ENCODE results near the gene ANLN.

The ANLN gene

DNA sequence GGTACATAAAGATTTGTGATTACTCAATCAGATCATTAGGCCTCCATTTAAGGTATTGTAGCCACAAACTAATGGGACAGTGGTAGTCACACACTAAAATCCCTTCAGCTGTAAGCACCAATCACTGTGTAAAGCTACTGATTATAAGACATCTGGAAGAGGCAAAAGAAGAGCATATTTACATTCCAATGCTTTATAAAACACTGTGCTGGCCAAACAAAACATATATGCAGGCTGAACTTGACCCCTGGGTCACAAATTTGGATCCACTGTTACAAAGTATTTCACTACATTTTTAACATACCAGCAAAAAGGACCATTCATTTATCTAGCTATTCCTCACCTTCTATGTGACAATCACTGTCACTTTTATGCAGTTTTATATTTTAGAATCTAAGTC lies 41.4 kb upstream of the ANLN start:
- TF ChIP-seq POLR2AphosphoS5 (IDR thresholded peaks at IDR 0.05; ENCODE audit: low read depth, low read length), result no peak
- TF ChIP-seq SIN3A (IDR thresholded peaks at IDR 0.05; ENCODE audit: borderline replicate concordance, insufficient read depth, low read length), result no peak
- TF ChIP-seq FOXP2 (optimal IDR thresholded peaks at IDR 0.05; ENCODE audit: borderline replicate concordance, extremely low read depth, extremely low read length, insufficient read depth), result no peak
- no peak for TF ChIP-seq REST (IDR thresholded peaks at IDR 0.05; ENCODE audit: insufficient read depth in 1 of 2, low read depth in 2 of 2, low read length in 2 of 2)
- no peak for TF ChIP-seq TAF1 (IDR thresholded peaks at IDR 0.05; ENCODE audit: borderline replicate concordance, insufficient read depth, low read length)

DNA sequence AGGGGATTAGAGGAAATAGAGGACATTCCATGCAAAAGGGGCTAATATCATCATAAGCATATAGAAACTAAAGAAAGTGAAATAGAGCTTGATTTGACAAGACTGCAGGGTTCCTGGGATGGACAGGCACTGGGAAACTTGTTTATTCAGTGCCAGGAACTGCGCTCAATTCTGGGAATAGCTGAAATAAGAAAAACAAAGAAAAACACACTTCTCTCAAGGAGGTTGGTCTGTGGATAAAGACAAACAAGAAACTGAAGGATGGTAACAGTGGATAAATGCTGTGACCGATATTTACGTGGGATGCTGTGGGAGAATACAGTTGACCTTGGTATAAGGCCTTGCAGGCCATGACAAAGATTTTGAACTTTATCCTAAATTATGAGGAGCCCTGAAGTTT lies 40.9 kb upstream of the ANLN start:
- TF ChIP-seq TAF1 (IDR thresholded peaks at IDR 0.05; ENCODE audit: borderline replicate concordance, insufficient read depth, low read length), result no peak
- no peak for TF ChIP-seq POLR2AphosphoS5 (IDR thresholded peaks at IDR 0.05; ENCODE audit: low read depth, low read length)
- no peak for TF ChIP-seq REST (IDR thresholded peaks at IDR 0.05; ENCODE audit: insufficient read depth in 1 of 2, low read depth in 2 of 2, low read length in 2 of 2)
- TF ChIP-seq SIN3A (IDR thresholded peaks at IDR 0.05; ENCODE audit: borderline replicate concordance, insufficient read depth, low read length), result no peak
- TF ChIP-seq FOXP2 (optimal IDR thresholded peaks at IDR 0.05; ENCODE audit: borderline replicate concordance, extremely low read depth, extremely low read length, insufficient read depth), result no peak

DNA sequence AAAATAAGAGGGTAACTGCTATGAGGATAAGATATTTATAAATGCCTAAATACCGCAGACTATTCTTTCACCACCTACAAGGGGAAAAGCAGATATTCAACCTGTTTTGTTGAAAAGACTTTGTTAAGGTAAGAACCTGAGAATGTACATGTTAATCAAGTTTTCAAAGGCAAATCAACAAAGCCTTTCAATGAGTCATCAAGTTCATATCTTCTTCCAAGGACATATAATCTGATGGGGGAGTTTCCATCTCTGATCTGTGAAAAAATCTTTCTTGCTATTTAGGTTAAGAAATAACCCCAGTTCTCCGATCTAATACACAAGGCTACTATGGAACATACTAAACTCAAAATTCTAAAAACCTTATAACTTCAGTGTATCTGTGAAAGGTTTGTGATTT lies 40.0 kb upstream of the ANLN start:
- TF ChIP-seq FOXP2 (optimal IDR thresholded peaks at IDR 0.05; ENCODE audit: borderline replicate concordance, extremely low read depth, extremely low read length, insufficient read depth), result no peak
- no peak for TF ChIP-seq REST (IDR thresholded peaks at IDR 0.05; ENCODE audit: insufficient read depth in 1 of 2, low read depth in 2 of 2, low read length in 2 of 2)
- no peak for TF ChIP-seq POLR2AphosphoS5 (IDR thresholded peaks at IDR 0.05; ENCODE audit: low read depth, low read length)

DNA sequence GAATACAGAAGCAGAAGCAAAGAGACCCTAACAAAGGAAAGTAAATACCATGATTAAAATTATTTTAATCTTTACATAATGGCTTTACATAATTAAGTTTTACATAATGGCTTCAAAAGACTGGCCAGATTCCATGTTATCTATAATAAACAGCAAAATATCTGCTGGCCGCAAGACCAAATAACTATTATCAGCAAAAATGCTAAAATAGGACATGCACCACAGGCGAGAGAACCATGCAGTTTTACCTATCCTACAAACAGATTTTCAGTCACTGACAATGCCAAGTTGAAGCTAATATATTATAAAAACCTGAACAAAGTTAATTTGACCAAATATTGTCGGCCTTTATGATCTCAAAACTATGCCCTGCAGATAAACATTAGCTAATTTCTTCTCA lies 34.2 kb upstream of the ANLN start:
- TF ChIP-seq FOXP2 (optimal IDR thresholded peaks at IDR 0.05; ENCODE audit: borderline replicate concordance, extremely low read depth, extremely low read length, insufficient read depth) (no peak), SIN3A (IDR thresholded peaks at IDR 0.05; ENCODE audit: borderline replicate concordance, insufficient read depth, low read length) (no peak), POLR2AphosphoS5 (IDR thresholded peaks at IDR 0.05; ENCODE audit: low read depth, low read length) (no peak), REST (IDR thresholded peaks at IDR 0.05; ENCODE audit: insufficient read depth in 1 of 2, low read depth in 2 of 2, low read length in 2 of 2) (no peak), TAF1 (IDR thresholded peaks at IDR 0.05; ENCODE audit: borderline replicate concordance, insufficient read depth, low read length) (no peak)

GRCh38 chr7:36357054-36357453 lies 32.6 kb upstream of the ANLN start:
- TF ChIP-seq POLR2AphosphoS5 (IDR thresholded peaks at IDR 0.05; ENCODE audit: low read depth, low read length), result no peak
- no peak for TF ChIP-seq REST (IDR thresholded peaks at IDR 0.05; ENCODE audit: insufficient read depth in 1 of 2, low read depth in 2 of 2, low read length in 2 of 2)
- no peak for TF ChIP-seq TAF1 (IDR thresholded peaks at IDR 0.05; ENCODE audit: borderline replicate concordance, insufficient read depth, low read length)
- no peak for TF ChIP-seq FOXP2 (optimal IDR thresholded peaks at IDR 0.05; ENCODE audit: borderline replicate concordance, extremely low read depth, extremely low read length, insufficient read depth)
- TF ChIP-seq SIN3A (IDR thresholded peaks at IDR 0.05; ENCODE audit: borderline replicate concordance, insufficient read depth, low read length), result no peak
